BLaER1 treated with 17β-estradiol and CSF1 and Interleukin-3, amounts not matched to agents 10 nM and 100 nM (cell line): ENCODE measurements around the gene FBP2.

Experiments used
- H3K27ac ChIP-seq, 11 experiments: shearing (Covaris generic); formaldehyde crosslinking; 2 replicates each; pipeline ENCODE4 v1.8.1; 2022
- H3K27me3 ChIP-seq, 11 experiments: shearing (Covaris generic); formaldehyde crosslinking; 2 replicates each; pipeline ENCODE4 v1.8.1; 2022
- H3K36me3 ChIP-seq, 11 experiments: shearing (Covaris generic); formaldehyde crosslinking; 2 replicates each; pipeline ENCODE4 v1.8.1; 2022
- H3K4me1 ChIP-seq, 10 experiments: shearing (Covaris generic); formaldehyde crosslinking; 2 replicates each; pipeline ENCODE4 v1.8.1; 2022
- H3K4me2 ChIP-seq, 11 experiments: shearing (Covaris generic); formaldehyde crosslinking; 2 replicates each; pipeline ENCODE4 v1.8.1; 2022
- H3K4me3 ChIP-seq, 10 experiments: shearing (Covaris generic); formaldehyde crosslinking; 2 replicates each; pipeline ENCODE4 v1.8.1; 2022
- H3K9ac ChIP-seq, 11 experiments: shearing (Covaris generic); formaldehyde crosslinking; 2 replicates each; pipeline ENCODE4 v1.8.1; 2022
- H3K9me3 ChIP-seq, 11 experiments: shearing (Covaris generic); formaldehyde crosslinking; replicated peaks in 1 of 11; 2 replicates each; pipeline ENCODE4 v1.8.1; 2022
- H4K20me1 ChIP-seq, 11 experiments: shearing (Covaris generic); formaldehyde crosslinking; 2 replicates each; pipeline ENCODE4 v1.8.1; 2022
- Cebpa-rat ChIP-seq, 11 experiments: shearing (Covaris generic); IDR thresholded peaks; 2 replicates each; pipeline ENCODE4 v1.8.1; 2022

Gene FBP2

GRCh38 chr9:94612071-94612470, 18.4 kb upstream of the FBP2 start:
- H3K4me3 ChIP-seq = no peak overlapping the region
- H3K4me2 ChIP-seq = peak overlapping the region in 5 of 11 experiments; percentile 9 to 34 (median 29); a peak in 6 of 22 replicates
- H3K4me1 ChIP-seq = peaks cover 0 to 27% (median 12%) of the 10 kb centered on the region in 10 experiments; a peak in 11 of 20 replicates
- no peak overlapping the region for H3K9ac ChIP-seq
- no peak overlapping the region for H3K27ac ChIP-seq
- no peaks in the 10 kb centered on the region for H3K36me3 ChIP-seq
- no peaks in the 10 kb centered on the region for H3K9me3 ChIP-seq
- TF ChIP-seq Cebpa-rat (IDR thresholded peaks at IDR 0.05) = no peak
- H3K27me3 ChIP-seq = peaks cover 0 to 4% (median 0%) of the 10 kb centered on the region in 11 experiments; a peak in 1 of 22 replicates
- H4K20me1 ChIP-seq = no peaks in the 10 kb centered on the region

GRCh38 chr9:94611638-94612068, 18.0 kb upstream of the FBP2 start:
- Histone ChIP-seq H3K27ac (no peak overlapping the region), H3K4me2 (peak overlapping the region in 8 of 11 experiments; percentile 9 to 34 (median 22); a peak in 8 of 22 replicates), H3K4me1 (peaks cover 0 to 27% (median 12%) of the 10 kb centered on the region in 10 experiments; a peak in 11 of 20 replicates), H3K36me3 (no peaks in the 10 kb centered on the region), H3K9me3 (no peaks in the 10 kb centered on the region), H4K20me1 (no peaks in the 10 kb centered on the region), H3K4me3 (no peak overlapping the region), H3K9ac (no peak overlapping the region), H3K27me3 (peaks cover 0 to 4% (median 0%) of the 10 kb centered on the region in 11 experiments; a peak in 1 of 22 replicates)
- no peak for TF ChIP-seq Cebpa-rat (IDR thresholded peaks at IDR 0.05)

- peaks cover 0 to 27% (median 12%) of the 10 kb centered on the region in 10 experiments; a peak in 11 of 20 replicates for H3K4me1 ChIP-seq
- no peak overlapping the region for H3K4me3 ChIP-seq
- H3K9me3 ChIP-seq = no peaks in the 10 kb centered on the region
- H3K27ac ChIP-seq = no peak overlapping the region
- peaks cover 0 to 4% (median 0%) of the 10 kb centered on the region in 11 experiments; a peak in 1 of 22 replicates for H3K27me3 ChIP-seq
- no peak overlapping the region for H3K9ac ChIP-seq
- H4K20me1 ChIP-seq = no peaks in the 10 kb centered on the region
- no peak for TF ChIP-seq Cebpa-rat (IDR thresholded peaks at IDR 0.05)
- H3K4me2 ChIP-seq = peak overlapping the region in 5 of 11 experiments; percentile 9 to 36 (median 31); a peak in 6 of 22 replicates
- no peaks in the 10 kb centered on the region; a peak in 1 of 22 replicates for H3K36me3 ChIP-seq
These were observed 16.6 kb upstream of the FBP2 start for GRCh38 chr9:94610181-94610606.

GRCh38 chr9:94607423-94607691, 13.7 kb upstream of the FBP2 start:
- peaks cover 0 to 4% (median 0%) of the 10 kb centered on the region in 11 experiments; a peak in 1 of 22 replicates for H3K27me3 ChIP-seq
- H3K4me3 ChIP-seq = no peak overlapping the region
- H3K9ac ChIP-seq = no peak overlapping the region
- H3K4me2 ChIP-seq = no peak overlapping the region; a peak in 1 of 22 replicates
- H3K4me1 ChIP-seq = peaks cover 0 to 47% (median 29%) of the 10 kb centered on the region in 10 experiments; a peak in 15 of 20 replicates
- H3K27ac ChIP-seq = no peak overlapping the region
- no peak for TF ChIP-seq Cebpa-rat (IDR thresholded peaks at IDR 0.05)
- no peaks in the 10 kb centered on the region; a peak in 1 of 22 replicates for H3K36me3 ChIP-seq
- H4K20me1 ChIP-seq = no peaks in the 10 kb centered on the region
- no peaks in the 10 kb centered on the region for H3K9me3 ChIP-seq

- no peak overlapping the region for H3K4me2 ChIP-seq
- H3K4me3 ChIP-seq = no peak overlapping the region
- H3K9me3 ChIP-seq = no peaks in the 10 kb centered on the region
- no peak overlapping the region for H3K9ac ChIP-seq
- H4K20me1 ChIP-seq = no peaks in the 10 kb centered on the region
- TF ChIP-seq Cebpa-rat (IDR thresholded peaks at IDR 0.05) = no peak; a peak in 1 of 22 replicates
- no peaks in the 10 kb centered on the region; a peak in 1 of 22 replicates for H3K36me3 ChIP-seq
- peaks cover 0 to 44% (median 27%) of the 10 kb centered on the region in 10 experiments; a peak in 15 of 20 replicates for H3K4me1 ChIP-seq
- H3K27me3 ChIP-seq = peaks cover 0 to 4% (median 0%) of the 10 kb centered on the region in 11 experiments; a peak in 1 of 22 replicates
- no peak overlapping the region for H3K27ac ChIP-seq
These were observed 13.2 kb upstream of the FBP2 start for GRCh38 chr9:94606646-94607422.

- no peaks in the 10 kb centered on the region for H4K20me1 ChIP-seq
- 0 out of 22 replicates have a peak, but pooled peaks of 1 of the 11 experiments have one; percentile 15 for TF ChIP-seq Cebpa-rat (IDR thresholded peaks at IDR 0.05)
- peak overlapping the region in 10 of 11 experiments; percentile 3 to 76 (median 52); a peak in 17 of 22 replicates for H3K4me2 ChIP-seq
- H3K4me3 ChIP-seq = no peak overlapping the region
- peak overlapping the region in 1 of 11 experiments; percentile 19; a peak in 2 of 22 replicates for H3K9ac ChIP-seq
- peaks cover 0 to 4% (median 0%) of the 10 kb centered on the region in 11 experiments; a peak in 1 of 22 replicates for H3K27me3 ChIP-seq
- no peak overlapping the region for H3K27ac ChIP-seq
- peaks cover 0 to 25% (median 16%) of the 10 kb centered on the region in 10 experiments; a peak in 15 of 20 replicates for H3K4me1 ChIP-seq
- no peaks in the 10 kb centered on the region for H3K9me3 ChIP-seq
- H3K36me3 ChIP-seq = no peaks in the 10 kb centered on the region; a peak in 1 of 22 replicates
These were observed 9.9 kb upstream of the FBP2 start for GRCh38 chr9:94603259-94604160.

- TF ChIP-seq Cebpa-rat (IDR thresholded peaks at IDR 0.05) = no peak
- Histone ChIP-seq H4K20me1 (no peaks in the 10 kb centered on the region), H3K27ac (no peak overlapping the region), H3K4me2 (no peak overlapping the region), H3K9me3 (no peaks in the 10 kb centered on the region), H3K36me3 (no peaks in the 10 kb centered on the region; a peak in 1 of 22 replicates), H3K4me3 (no peak overlapping the region), H3K27me3 (no peaks in the 10 kb centered on the region), H3K4me1 (peaks cover 0 to 20% (median 16%) of the 10 kb centered on the region in 10 experiments; a peak in 15 of 20 replicates), H3K9ac (no peak overlapping the region)
These were observed 9.0 kb upstream of the FBP2 start for GRCh38 chr9:94602666-94603065.

- H3K36me3 ChIP-seq = no peaks in the 10 kb centered on the region; a peak in 1 of 22 replicates
- peaks cover 0 to 20% (median 16%) of the 10 kb centered on the region in 10 experiments; a peak in 15 of 20 replicates for H3K4me1 ChIP-seq
- no peak overlapping the region for H3K27ac ChIP-seq
- no peaks in the 10 kb centered on the region for H3K9me3 ChIP-seq
- H3K4me2 ChIP-seq = no peak overlapping the region
- H3K9ac ChIP-seq = no peak overlapping the region
- H3K27me3 ChIP-seq = no peaks in the 10 kb centered on the region
- H3K4me3 ChIP-seq = no peak overlapping the region
- no peaks in the 10 kb centered on the region for H4K20me1 ChIP-seq
- no peak for TF ChIP-seq Cebpa-rat (IDR thresholded peaks at IDR 0.05)
These were observed 7.1 kb upstream of the FBP2 start for GRCh38 chr9:94600715-94601114.
